Heart left ventricle (tissue), 13 donors: ENCODE measurements around the gene ANKZF1.

Experiments
- POLR2A ChIP-seq, 2 donors: fragments of 450-650 bp; IDR thresholded peaks; one replicate each; pipeline ENCODE4 v1.6.1; 2017; ENCODE audit warnings: antibody characterized with exemption in 2 of 2, mild to moderate bottlenecking in 2 of 2, moderate library complexity in 2 of 2
- TF ChIP-seq, protein P1 (sequence below), 12 donors: fragments of 200-600 bp; sonication (generic) in 4 of 12; IDR thresholded peaks; one replicate each; pipeline versions ENCODE4 v1.5.0 to v1.8.0; 2018 to 2022; ENCODE audit warnings: antibody characterized with exemption in 12 of 12, mild to moderate bottlenecking in 5 of 12
- donor health status: ischemic (EF 13 %, LVEDD 7.1; RV severe dilation, severe dysfunction).
- donor health status: DM: no; HTN: yes; CAD: no.
- donor health status: DM: no; HTN: no; CAD: no.
- donor health status: ischemic (EF 25% LVEDD 6.9; RV normal size, moderate dysfunction).
- donor health status: ischemic (EF 25% LVEDD 5.7; RV mildly dilated, moderate dysfunction).
- donor health status: ischemic (EF 35%, LVEDD 5.7; RV mildly dilated, moderate dysfunction).
- donor health status: nonischemic (EF 11% LVEDD 7.7; RV severe dilation, severe dysfunction).
- donor health status: DM: yes; HTN: yes; CAD: no.
- donor health status: PGD.
- donor health status: ischemic (EF 29% LVEDD 5.4; RV normal size, mild dysfunction).
- donor health status: nonischemic (EF 23%, LVEDD 6.1; RV moderate dilation, normal function).

- TF ChIP-seq, protein P1, sequence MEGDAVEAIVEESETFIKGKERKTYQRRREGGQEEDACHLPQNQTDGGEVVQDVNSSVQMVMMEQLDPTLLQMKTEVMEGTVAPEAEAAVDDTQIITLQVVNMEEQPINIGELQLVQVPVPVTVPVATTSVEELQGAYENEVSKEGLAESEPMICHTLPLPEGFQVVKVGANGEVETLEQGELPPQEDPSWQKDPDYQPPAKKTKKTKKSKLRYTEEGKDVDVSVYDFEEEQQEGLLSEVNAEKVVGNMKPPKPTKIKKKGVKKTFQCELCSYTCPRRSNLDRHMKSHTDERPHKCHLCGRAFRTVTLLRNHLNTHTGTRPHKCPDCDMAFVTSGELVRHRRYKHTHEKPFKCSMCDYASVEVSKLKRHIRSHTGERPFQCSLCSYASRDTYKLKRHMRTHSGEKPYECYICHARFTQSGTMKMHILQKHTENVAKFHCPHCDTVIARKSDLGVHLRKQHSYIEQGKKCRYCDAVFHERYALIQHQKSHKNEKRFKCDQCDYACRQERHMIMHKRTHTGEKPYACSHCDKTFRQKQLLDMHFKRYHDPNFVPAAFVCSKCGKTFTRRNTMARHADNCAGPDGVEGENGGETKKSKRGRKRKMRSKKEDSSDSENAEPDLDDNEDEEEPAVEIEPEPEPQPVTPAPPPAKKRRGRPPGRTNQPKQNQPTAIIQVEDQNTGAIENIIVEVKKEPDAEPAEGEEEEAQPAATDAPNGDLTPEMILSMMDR (IDR thresholded peaks at IDR 0.05) = no peak
- no peak for TF ChIP-seq POLR2A (IDR thresholded peaks at IDR 0.05)
These were observed 19.3 kb upstream of the ANKZF1 start for GRCh38 chr2:219210196-219210885.
